Activated CD8-positive, alpha-beta memory T cell treated with anti-CD3 and anti-CD28 coated beads for 36 hours (primary cell): ENCODE measurements around the gene GGA1. TPM values are rescaled to one million over a fixed set of nuclear protein-coding genes. Genes with fewer than 3 reads are reported as not detected.

Experiments used
- CTCF ChIA-PET: fragments of 350-600 bp; sonication (Branson Sonifier 250); formaldehyde crosslinking; loops from one replicate; lab custom pipeline; 2021; ENCODE audit warnings: antibody characterized with exemption; lab: Charles Lee
- POLR2A ChIA-PET: fragments of 350-600 bp; sonication (Branson Sonifier 250); formaldehyde crosslinking; loops from one replicate; lab custom pipeline; 2021; ENCODE audit warnings: antibody characterized with exemption; lab: Charles Lee
- total RNA-seq, 2 experiments: library from RNA; stranded (reverse); gene quantifications; one replicate each; pipeline ENCODE4 v1.2.3, GENCODE V29; 2021

GGA1 gene, protein sequence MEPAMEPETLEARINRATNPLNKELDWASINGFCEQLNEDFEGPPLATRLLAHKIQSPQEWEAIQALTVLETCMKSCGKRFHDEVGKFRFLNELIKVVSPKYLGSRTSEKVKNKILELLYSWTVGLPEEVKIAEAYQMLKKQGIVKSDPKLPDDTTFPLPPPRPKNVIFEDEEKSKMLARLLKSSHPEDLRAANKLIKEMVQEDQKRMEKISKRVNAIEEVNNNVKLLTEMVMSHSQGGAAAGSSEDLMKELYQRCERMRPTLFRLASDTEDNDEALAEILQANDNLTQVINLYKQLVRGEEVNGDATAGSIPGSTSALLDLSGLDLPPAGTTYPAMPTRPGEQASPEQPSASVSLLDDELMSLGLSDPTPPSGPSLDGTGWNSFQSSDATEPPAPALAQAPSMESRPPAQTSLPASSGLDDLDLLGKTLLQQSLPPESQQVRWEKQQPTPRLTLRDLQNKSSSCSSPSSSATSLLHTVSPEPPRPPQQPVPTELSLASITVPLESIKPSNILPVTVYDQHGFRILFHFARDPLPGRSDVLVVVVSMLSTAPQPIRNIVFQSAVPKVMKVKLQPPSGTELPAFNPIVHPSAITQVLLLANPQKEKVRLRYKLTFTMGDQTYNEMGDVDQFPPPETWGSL
- total RNA-seq: 10 to 100 TPM; 75.5 to 80.3 TPM

DNA sequence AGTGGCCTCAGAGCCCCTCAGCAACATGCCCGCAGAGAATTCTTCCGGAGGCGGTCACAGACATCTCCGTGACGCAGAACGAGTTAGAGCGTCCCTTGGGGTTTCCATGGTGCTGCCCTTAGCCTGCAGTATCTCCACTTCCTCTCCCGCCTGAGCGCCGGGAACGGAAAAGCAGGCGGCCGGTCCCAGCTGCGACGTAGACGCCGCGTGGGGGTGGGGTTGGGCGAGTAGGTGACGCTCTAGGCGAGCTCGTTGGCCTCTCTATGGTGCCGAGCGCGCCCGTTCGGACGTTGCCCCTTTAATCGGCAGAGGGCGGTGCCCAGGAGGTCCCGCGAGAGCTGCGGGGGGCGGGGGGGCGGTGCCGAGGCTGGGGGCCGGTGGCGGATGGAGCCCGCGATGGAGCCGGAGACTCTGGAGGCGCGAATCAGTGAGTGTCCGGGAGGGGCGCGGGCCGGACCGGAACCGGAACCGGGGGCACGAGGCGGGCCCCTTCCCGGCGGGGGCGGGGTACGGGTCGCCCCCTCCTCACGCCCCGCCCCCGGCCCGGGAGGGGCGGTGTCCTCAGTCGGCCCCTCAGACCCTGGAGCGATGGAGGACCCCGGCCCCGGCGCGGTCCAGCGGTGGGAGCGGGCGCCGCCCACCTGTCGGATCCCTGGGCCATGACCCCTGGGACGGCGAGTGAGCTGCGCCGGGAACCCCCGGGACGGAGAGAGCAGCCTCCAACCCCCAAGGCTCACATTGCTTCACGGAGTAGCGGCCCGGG lies at the start of gene GGA1:
Gene GGA1 (plus strand): TSS at position 358 of the 763 bp plus-strand sequence. CDS start 27 bp downstream, at position 385.
- CTCF ChIA-PET: interaction anchor here (0.6 to 4.9 kb wide), 16 partner anchors 9 to 322 kb away, joined by 3 to 61 read pairs (median 6); partner anchors contain the start of gene SH3BP1
- POLR2A ChIA-PET: interaction anchor here (0.8 to 3.5 kb wide), 7 partner anchors 25 to 124 kb away, joined by 3 to 26 read pairs (median 4); partner anchors contain the start of genes LGALS1, NOL12 and PDXP

DNA sequence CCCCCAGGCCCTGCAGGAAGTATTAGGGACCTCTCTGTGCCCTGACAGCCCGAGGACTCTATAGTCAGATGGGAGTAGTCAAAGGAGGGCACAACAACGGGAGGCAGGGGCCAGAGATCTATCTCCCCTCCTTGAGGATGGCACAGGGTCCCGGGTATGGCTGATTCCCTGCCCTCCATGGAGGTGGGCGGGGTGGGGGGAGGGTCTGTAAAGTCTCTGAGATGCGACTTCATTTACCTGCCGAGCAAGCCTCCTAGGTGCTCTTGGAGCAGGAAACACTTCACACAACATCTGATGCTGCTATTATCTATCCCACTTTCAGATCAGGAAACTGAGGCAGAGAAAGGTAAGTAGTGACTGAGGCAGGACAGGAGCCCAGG lies 49.1 kb upstream of the GGA1 start:
- CTCF ChIA-PET: interaction anchor here (18.0 kb wide), 1 partner anchor 15 kb away, joined by 297 read pairs; no protein-coding TSS in a partner anchor
- POLR2A ChIA-PET: no interaction called here

DNA sequence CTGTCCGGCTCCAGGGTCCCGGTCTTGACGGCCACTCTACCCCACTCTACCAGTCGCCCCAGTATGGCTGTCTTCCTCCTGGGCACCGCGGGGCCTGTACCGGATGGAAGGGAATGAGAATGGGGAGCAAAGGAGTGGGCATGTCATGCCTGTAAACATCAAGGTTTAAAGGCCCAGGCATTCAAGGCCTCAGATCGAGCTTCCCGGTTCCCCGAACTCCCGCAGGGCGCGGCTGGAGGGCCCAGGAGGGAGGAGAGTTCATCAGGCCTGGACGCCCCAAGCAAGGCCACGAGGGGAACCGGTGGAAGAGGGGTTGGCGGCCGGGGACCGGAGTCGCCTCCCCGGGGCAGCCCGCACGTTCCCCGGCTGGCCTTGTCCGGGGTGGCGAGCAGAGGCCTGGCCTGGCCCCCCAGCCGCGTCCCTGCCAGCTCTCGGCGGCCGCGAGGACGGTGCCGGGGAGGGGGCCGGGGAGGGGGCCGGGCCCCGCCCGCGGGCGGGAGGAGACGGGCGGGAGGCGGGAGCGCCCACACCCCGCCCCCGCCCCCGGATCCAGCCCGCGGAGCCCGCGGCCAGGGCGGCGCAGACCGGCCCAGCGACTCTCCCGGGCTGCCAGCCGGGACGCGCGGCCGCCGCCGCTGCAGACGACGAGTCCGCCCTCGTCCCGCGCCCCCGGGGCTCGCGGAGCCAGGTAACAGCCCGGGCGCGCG lies 48.6 kb upstream of the GGA1 start, which contains the start of gene CDC42EP1:
Gene CDC42EP1 (plus strand): TSS at position 580 of the 707 bp plus-strand sequence. CDS start 5,870 bp downstream, outside the sequence.
- ChIA-PET POLR2A (no interaction called here), CTCF (interaction anchor here (0.6 to 18.0 kb wide), 3 partner anchors 15 to 49 kb away, joined by 3 to 297 read pairs (median 18); no protein-coding TSS in a partner anchor)

DNA sequence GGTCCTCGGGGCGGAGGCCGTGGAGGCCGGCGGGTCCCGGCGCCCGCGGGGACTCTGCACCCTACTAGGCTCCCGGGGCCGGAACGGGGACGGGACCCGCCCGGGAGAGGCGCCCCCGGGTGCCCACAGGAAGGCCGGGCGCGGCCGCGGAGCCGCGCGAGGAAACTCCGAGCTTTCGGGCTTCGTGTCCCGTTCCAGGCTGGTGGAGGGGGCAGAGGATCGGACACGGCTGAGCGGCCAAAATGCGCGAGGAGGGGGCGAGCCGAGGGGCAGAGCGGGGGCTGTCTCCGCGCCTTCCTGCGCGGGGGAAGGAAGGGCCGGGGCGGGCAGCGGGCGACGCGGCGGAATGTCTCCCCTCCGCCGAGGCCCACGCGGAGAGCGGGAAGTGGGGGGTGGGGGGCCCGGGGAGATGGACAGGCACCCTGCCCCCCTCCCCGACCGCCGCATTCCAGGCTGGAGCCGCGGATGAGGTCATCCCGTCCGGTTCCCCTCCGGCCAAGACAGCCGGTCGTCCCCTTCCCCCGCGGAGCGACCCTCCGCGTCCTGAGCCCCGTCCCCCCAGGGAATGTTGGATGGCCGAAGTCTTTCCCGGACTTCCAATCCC lies 47.9 kb upstream of the GGA1 start:
- CTCF ChIA-PET: interaction anchor here (0.6 to 18.0 kb wide), 4 partner anchors 16 to 72 kb away, joined by 3 to 297 read pairs (median 10); no protein-coding TSS in a partner anchor
- POLR2A ChIA-PET: no interaction called here

DNA sequence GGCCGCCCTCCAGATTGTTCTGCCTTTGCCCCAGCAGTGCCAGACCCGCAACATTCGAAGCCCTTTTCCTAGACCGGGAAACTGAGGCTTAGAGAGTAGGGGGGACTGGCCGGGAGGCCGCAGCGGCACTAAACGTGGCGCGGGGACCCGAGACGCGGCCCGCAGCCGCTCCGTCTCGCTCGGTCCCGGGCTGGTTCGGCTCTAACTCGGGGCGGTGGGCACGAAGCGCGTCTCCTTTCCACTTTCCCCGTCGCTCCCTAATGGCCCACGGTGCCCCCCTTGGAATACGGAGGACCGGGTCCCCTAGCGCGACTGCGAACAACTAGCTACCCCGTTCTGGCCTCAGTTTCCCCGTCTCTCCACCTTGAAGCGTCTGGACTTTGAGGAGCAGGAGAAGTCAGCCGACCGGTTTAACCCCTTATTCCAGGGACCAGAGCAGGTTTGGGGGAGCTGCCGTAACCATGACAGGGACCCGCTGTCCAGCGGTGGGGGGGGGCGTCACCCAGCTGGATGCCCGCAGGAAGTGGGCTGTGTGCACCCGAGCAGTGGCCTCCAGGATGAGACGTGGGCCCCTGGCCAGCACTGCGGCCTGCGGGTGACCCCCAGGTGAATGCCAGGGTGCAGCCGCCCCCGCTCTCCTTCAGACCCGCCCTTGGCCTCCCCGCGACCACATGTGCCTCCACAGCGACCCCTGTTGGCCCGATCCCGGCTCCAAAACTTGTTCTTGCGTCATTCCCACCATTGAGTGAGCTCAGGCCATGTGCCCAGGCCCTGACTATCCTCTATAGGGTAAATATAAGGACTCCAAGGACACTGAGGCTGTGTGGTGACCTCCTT lies 47.2 kb upstream of the GGA1 start:
- CTCF ChIA-PET: interaction anchor here (0.9 to 18.0 kb wide), 9 partner anchors 12 to 71 kb away, joined by 3 to 297 read pairs (median 4); no protein-coding TSS in a partner anchor
- POLR2A ChIA-PET: no interaction called here

DNA sequence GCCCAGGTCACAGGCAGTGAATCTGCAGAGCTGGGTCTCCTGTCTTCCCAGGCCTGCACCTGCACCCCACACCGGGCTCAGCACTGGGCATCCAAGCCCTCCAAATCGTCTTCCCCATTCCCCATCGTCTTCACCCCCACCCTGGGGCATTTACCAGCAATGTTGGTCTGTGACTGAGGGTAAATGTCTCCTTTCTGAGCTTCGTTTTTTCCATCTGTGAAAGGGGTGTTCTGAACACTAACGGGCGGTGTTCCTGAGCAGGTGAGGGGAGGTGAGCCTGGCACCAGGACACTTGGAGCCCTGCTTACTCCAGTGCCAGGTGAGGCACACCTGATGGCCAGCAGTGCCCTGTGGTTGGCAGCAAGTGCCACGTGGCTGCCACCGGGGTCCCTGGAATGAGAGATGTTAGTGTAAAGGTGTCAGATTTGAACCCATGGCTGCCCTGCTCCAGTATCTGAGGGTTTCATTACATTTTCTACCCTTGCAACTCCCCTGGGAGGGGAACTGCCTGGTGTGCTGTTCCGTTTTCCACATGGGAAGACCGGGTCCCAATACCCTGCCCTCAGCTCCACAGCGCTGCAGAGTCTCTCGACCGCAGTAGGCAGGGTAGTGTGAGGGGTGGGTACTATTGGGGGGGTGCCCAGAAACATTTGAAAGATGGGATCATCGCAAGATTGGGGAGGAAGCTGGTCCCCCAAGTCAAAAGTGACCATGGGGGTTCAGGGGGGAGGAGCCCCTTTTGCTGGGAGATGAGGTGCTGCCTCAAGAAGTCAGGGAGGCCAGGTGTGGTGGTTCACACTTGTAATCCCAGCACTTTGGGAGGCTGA lies 46.4 kb upstream of the GGA1 start:
- ChIA-PET CTCF (interaction anchor here (0.9 to 18.0 kb wide), 10 partner anchors 11 to 71 kb away, joined by 3 to 297 read pairs (median 4); no protein-coding TSS in a partner anchor), POLR2A (interaction anchor here (0.6 kb wide), 1 partner anchor 130 kb away, joined by 5 read pairs; no protein-coding TSS in a partner anchor)

DNA sequence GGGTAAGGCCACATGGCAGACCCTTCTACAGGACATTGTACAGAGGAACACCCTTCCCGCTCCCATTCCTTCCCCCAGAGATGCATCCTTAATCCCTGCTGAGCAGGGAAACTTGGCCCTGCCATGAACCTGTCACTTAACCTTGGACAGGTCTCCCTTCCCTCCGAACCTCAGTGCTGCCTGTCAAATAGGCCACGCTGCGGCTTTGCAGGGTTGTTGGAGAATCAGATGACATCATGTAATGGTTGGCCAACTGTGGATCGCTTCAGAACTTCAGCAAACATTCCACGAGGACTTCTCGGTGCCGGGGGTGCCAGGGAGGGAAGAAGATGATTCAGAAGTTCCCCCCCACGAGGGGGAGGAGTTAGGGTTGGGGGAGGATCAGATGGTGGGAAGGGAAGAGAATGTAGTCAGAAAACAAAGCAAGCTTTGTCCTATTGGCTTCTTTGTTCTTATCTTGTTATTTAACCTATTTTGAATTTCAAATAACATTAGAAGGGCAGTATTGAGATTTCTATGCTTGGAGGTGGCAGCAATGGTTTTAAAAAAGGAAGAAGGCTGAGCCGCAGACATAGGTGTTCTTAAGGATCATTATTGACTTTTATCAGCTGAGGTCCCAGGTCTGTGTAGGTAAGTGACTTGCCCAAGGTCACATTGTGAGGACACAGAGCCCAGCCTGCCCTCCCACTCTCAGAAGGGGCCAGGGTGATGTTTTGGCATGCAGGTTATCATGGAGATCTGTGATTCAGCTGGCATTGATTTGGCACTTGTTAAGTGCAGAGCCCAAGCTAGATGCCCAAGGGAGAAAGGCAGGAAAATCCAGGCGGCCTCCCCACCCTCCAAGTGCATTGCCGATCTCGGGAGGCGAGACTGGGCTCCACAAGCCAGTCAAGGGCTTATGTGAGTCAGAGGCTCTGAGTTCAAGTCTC lies 45.2 kb upstream of the GGA1 start:
- ChIA-PET CTCF (interaction anchor here (1.6 to 18.0 kb wide), 3 partner anchors 18 to 44 kb away, joined by 5 to 297 read pairs (median 18); no protein-coding TSS in a partner anchor), POLR2A (no interaction called here)

DNA sequence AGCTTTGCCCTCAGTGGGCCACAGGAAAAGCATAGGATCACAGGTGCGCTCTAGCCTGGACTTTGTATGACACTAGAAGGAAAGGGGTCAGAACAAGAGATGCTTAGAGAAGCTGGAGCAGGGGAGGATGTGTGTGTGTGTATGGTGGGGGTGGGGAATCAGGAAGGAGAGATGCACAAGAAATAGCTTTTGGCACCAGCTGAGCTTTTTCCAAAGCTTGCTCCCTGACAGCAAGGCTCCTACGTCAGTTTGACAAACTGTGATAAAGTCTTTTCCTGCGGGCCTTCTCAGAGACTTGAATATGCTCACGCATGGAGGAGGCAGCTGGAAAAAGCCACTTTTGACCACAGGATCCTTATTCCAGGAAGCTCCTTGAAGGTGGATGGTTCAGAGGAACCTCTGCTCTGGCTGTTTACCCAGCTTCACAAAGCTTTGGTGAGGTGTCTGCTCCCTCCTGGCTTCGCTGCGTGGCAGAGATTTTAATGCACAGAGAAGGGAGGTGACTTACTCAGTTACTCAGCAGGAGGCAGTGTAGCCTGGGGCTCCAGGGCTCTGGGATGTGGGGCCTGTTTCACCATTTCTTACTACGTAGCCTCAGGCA lies 44.4 kb upstream of the GGA1 start:
- CTCF ChIA-PET: interaction anchor here (1.0 to 18.0 kb wide), 4 partner anchors 19 to 94 kb away, joined by 3 to 297 read pairs (median 12); no protein-coding TSS in a partner anchor
- POLR2A ChIA-PET: no interaction called here

DNA sequence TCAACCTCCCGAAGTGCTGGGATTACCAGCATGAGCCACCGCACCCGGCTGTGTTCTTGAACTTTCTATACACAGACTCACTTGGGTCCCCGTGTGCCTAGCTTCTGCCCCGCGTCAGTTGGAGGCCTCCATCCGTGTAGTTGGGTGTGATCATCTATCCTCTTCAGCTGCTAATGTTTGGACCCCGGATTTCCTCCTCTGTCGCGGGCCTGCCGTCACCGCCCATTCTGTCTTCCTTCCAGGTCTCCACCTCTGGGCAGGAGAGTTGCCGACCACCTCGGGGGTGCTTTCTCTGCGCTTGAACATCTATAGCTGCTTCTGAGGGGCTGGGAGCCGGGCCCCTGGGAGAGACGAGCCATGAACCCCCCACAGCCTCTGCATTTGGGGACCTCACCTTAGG lies 42.8 kb upstream of the GGA1 start:
- POLR2A ChIA-PET: interaction anchor here (0.6 to 1.1 kb wide), 3 partner anchors 16 to 322 kb away, joined by 3 read pairs; partner anchors contain the start of gene RAC2
- CTCF ChIA-PET: interaction anchor here (0.7 to 18.0 kb wide), 12 partner anchors 9 to 235 kb away, joined by 3 to 297 read pairs (median 6); partner anchors contain the start of gene GGA1

DNA sequence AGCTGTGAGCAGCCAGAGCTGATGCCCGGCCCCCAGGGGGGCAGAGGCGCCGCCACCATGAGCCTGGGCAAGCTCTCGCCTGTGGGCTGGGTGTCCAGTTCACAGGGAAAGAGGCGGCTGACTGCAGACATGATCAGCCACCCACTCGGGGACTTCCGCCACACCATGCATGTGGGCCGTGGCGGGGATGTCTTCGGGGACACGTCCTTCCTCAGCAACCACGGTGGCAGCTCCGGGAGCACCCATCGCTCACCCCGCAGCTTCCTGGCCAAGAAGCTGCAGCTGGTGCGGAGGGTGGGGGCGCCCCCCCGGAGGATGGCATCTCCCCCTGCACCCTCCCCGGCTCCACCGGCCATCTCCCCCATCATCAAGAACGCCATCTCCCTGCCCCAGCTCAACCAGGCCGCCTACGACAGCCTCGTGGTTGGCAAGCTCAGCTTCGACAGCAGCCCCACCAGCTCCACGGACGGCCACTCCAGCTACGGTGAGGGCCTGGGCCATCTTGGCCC lies 42.3 kb upstream of the GGA1 start:
- ChIA-PET POLR2A (interaction anchor here (0.6 to 1.2 kb wide), 5 partner anchors 17 to 323 kb away, joined by 3 to 5 read pairs (median 3); partner anchors contain the start of gene RAC2), CTCF (interaction anchor here (0.7 to 18.0 kb wide), 18 partner anchors 10 to 235 kb away, joined by 3 to 297 read pairs (median 5); partner anchors contain the start of genes GGA1 and LGALS2)

DNA sequence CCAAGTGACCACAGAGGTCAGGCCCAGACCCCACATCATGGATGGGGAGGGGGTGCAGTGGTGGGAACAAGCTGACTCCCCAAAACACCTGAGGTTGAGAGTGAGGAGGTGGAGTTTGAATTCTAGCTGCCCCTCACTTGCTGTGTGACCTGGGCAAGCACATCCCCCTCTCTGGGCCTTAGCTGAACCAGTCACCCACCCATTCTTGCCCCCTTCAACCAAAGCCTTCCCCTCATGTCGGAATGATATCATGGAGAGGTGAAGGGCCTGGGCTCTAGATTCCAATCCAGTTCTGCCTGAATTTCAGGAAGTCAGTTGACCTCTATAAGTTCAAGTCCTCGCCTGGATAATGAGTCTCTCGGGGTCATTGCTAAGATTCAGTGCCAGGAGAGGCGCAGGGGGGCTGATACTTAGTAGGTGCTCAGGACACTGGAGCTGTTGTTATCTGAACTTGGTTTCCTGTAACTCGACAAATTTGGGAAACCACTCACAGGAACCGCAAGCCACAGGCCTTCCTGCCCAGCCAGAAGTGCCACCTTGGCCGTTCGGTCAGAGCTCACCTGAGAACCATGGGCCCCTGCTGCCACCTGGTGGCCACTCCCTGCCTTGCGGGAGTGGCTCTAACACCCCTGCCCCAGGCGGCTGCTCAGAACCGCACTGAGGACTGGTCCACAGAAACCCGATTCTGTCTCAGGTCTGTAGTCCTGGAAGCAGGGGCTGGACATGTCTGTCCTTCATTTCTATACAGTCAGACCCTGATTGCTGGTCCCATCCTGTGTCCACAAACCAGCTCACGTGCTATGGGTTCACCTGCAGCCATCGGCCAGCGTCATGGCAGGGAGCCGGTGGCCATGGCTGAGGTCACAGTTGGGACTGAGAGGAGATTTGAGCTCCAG lies 41.5 kb upstream of the GGA1 start:
- ChIA-PET CTCF (interaction anchor here (0.8 to 18.0 kb wide), 21 partner anchors 11 to 257 kb away, joined by 3 to 297 read pairs (median 5); partner anchors contain the start of genes GGA1 and LGALS2), POLR2A (interaction anchor here (0.6 to 1.2 kb wide), 6 partner anchors 18 to 324 kb away, joined by 3 to 5 read pairs (median 4); partner anchors contain the start of gene RAC2)

DNA sequence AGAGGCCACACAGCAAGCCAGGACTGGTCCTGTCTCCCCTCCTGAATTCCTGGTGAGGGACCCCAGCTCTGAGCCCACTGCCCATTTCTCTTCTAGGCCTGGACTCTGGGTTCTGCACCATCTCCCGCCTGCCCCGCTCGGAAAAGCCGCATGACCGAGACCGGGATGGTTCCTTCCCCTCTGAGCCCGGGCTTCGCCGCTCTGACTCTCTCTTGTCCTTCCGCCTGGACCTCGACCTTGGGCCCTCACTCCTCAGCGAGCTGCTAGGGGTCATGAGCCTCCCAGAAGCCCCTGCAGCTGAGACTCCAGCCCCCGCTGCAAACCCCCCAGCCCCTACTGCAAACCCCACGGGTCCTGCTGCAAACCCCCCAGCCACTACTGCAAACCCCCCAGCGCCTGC lies 40.6 kb upstream of the GGA1 start:
- ChIA-PET POLR2A (interaction anchor here (0.6 kb wide), 1 partner anchor 63 kb away, joined by 8 read pairs; no protein-coding TSS in a partner anchor), CTCF (interaction anchor here (0.9 to 18.0 kb wide), 9 partner anchors 11 to 105 kb away, joined by 3 to 297 read pairs (median 6); partner anchors contain the start of gene GGA1)
